GM20000 (cell line): Measurements from ENCODE around the gene XPR1.

Experiments
- DNase-seq: peaks from one replicate; pipeline ENCODE4 v3.0.0; 2012; ENCODE audit warnings: low spot score
- TF ChIP-seq, protein P1 (sequence below): IDR thresholded peaks from 2 replicates; pipeline ENCODE4 v1.5.1; 2012; ENCODE audit warnings: mild to moderate bottlenecking, control low read depth; ENCODE audit errors: extremely low read depth, missing control alignments

Gene XPR1

DNA sequence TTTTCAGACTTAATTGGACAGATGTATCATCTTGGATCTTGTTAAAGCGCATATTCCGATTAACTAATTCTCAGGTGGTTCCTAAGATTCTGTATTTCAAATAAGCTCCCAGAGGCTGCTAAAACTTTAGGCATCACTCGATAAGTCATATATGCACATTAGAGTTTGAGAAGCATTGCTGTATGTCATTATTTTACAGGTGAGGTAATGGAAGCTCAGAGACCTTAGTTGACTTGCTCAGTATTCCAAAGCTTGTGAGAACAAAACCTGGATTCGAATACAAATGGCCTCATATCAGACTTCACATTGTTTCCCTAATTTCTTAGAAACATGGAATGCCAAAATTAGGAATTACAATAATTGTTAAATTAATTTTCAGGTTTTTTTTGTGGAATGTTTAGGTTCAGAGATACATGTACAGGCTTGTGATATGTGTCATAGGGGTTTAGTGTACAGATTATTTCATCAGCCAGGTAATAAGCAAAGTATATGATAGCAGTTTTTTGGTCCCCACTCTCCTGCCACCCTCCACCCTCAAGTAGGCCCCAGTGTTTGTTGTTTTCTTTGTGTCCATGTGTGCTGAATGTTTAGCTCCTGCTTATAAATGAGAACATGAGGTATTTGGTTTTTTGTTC, 96.8 kb downstream of the XPR1 start:
- TF ChIP-seq, protein P1, sequence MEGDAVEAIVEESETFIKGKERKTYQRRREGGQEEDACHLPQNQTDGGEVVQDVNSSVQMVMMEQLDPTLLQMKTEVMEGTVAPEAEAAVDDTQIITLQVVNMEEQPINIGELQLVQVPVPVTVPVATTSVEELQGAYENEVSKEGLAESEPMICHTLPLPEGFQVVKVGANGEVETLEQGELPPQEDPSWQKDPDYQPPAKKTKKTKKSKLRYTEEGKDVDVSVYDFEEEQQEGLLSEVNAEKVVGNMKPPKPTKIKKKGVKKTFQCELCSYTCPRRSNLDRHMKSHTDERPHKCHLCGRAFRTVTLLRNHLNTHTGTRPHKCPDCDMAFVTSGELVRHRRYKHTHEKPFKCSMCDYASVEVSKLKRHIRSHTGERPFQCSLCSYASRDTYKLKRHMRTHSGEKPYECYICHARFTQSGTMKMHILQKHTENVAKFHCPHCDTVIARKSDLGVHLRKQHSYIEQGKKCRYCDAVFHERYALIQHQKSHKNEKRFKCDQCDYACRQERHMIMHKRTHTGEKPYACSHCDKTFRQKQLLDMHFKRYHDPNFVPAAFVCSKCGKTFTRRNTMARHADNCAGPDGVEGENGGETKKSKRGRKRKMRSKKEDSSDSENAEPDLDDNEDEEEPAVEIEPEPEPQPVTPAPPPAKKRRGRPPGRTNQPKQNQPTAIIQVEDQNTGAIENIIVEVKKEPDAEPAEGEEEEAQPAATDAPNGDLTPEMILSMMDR: no peak

DNA sequence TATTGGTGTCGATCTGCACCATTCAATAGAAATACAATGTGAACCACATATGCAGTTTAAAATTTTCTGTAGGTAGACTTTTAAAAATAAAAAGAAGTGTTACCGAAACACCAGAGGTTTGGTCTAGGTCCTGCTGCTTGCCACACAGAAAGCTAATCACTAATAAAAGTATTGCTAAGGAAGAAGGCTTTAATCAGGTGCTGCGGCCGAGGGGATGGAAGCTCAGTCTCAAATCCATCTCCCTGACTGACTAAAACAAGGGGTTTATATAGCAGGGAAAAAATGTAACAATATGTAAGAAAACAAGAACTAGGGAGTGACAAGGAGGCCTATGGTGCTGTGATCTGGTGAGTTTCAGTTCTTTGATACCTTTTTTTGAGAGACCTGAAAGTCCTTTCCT, 99.3 kb downstream of the XPR1 start:
- TF ChIP-seq, protein P1: no peak
- DNase-seq: no peak

More for the DNA sequence above, 96.8 kb downstream of the XPR1 start:
- DNase-seq: no peak

DNA sequence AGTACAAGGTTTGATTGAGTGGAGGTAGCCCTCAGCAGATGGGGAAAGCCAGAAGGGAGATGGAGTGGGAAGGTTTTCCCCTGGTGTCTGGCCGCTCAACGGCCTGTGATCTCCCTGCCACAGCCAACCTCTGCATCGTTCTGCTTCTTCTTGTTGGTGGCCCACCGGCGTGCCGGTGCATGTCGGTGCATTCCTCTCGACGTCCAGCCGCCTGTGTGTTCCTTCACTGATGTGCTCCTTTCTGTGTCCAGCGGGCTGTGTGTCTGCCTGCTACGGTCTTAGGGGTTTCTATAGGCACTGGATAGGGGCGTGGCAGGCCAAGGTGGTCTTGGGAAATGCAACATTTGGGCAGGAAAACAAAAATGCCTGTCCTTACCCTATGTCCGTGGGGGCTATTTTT, 101.0 kb downstream of the XPR1 start:
- TF ChIP-seq, protein P1: no peak
- DNase-seq: no peak

DNA sequence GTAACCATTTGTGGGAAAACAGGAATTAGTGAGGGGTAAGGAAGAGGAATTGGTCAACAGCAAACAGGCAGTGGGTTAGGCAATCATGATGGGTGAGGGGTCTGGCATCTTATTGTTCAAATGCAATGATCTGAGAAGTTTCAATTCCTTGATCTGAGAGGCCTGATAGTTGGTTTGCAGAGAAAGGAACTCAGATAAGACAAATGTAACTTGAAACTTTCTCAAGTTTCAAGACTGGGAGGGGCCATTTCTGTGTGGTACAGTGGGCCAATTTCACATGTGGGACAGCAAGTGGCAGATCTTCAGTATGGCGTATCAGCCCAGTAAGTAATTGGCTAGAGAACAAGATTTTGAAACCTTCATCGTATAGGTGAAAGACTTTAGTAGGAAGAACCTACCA, 102.5 kb downstream of the XPR1 start:
- DNase-seq: no peak

DNA sequence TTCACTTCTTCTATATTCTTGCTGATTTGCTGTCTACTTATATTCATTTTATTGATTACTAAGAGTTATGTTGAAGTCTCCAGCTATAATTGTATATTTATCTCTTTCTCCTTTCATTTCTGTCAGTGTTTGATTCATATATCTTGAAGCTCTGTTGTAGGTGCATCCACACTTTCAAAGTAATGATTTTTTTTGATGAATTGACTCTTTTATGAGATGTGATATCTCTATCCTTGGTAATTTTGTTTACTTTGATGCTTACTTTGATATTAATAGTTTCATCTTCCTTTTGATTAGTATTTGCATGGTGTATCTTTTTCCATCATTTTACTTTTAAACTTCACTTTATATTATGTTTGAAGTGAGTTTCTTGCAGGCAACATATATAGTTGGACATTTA, 110.8 kb downstream of the XPR1 start:
- TF ChIP-seq, protein P1: no peak
- no peak for DNase-seq

More for the DNA sequence above, 102.5 kb downstream of the XPR1 start:
- TF ChIP-seq, protein P1: no peak

DNA sequence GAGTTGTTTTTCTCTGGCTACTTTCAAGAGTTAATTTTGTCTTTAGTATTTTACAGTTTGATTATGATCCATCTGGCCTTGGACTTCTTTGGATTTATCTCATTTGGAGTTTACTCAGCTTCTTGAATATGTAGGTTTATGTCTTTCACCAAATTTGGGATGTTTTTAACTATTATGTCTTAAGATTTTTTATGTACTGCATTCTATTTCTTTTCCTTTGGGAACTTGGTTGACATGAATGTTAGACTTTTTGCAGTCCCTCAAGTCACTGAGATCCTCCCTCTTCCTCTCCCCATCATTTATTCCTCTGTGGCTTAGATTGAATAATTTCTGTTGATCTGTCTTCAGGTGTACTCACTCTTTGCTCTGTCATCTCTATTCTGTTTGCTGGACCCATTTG, 112.0 kb downstream of the XPR1 start:
- TF ChIP-seq, protein P1: no peak
- no peak for DNase-seq

DNA sequence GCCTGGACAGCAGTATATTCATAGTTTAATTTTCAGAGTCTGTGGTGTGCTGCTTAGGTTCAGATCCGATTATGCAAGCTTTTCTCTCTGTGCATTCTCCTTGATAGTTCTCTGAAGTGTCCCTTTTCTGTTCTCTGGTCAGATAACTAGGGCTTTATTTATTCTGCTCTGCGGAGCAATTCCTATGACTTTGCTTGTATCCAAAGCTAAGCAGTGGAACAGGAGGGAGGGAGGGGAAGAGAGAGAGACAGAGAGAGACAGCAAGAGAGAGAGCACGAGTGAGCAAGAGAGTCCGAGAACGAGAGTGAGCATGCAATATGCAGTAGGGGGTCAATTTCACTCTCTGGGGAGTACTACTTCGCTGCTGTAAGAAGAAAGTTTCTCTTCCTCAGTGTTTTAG, 113.3 kb downstream of the XPR1 start:
- DNase-seq: no peak
- TF ChIP-seq, protein P1: no peak
